ENCODE results near the gene KCNJ12.

GRCh38 chr17:21361020-21361809 is 14.9 kb upstream of the KCNJ12 start:
- TF ChIP-seq CTCF (IDR thresholded peaks at IDR 0.05; ENCODE audit: borderline replicate concordance, extremely low read depth, low read length, poor library complexity, severe bottlenecking) (no peak), EZH2 (IDR thresholded peaks at IDR 0.05; ENCODE audit: borderline replicate concordance, low read depth, low read length, severe bottlenecking) (no peak)
